Kidney (tissue), 14 donors: ENCODE results near the gene COL8A1. TPM values are rescaled to one million over a fixed set of nuclear protein-coding genes. Genes with fewer than 3 reads are reported as not detected.

Experiments used
- DNase-seq, 5 donors: peaks; one replicate each; pipeline ENCODE4 v3.0.0-alpha.2; 2013 to 2020
- FAIRE-seq: peaks from 2 replicates; lab custom pipeline; 2012; peaks lifted over from hg19 to GRCh38; lab: Jason Lieb, UNC
- H3K27ac ChIP-seq, 2 donors: one replicate each; pipeline ENCODE4 v1.7.0; 2013; ENCODE audit warnings: low read depth in 2 of 2, low read length in 2 of 2, inconsistent platforms in 1 of 2
- H3K27me3 ChIP-seq: one replicate; pipeline ENCODE4 v1.7.1; 2013; ENCODE audit warnings: low read length, inconsistent platforms; ENCODE audit not compliant: control insufficient read depth, insufficient read depth
- H3K36me3 ChIP-seq, 3 donors: one replicate each; pipeline versions ENCODE4 v1.7.0 to v1.7.1; 2013; ENCODE audit warnings: low read length in 3 of 3, control low read depth in 1 of 3, inconsistent platforms in 1 of 3; ENCODE audit not compliant: insufficient read depth in 3 of 3, control insufficient read depth in 2 of 3
- H3K4me1 ChIP-seq, 3 donors: one replicate each; pipeline versions ENCODE4 v1.7.0 to v1.7.1; 2013; ENCODE audit warnings: low read length in 3 of 3, inconsistent platforms in 1 of 3, low read depth in 1 of 3; ENCODE audit not compliant: control insufficient read depth in 2 of 3, insufficient read depth in 2 of 3
- H3K4me3 ChIP-seq, 3 donors: one replicate each; pipeline versions ENCODE4 v1.7.0 to v1.8.1; 2013; ENCODE audit warnings: low read length in 3 of 3, control low read depth in 1 of 3, inconsistent platforms in 1 of 3
- H3K9ac ChIP-seq, 3 donors: one replicate each; pipeline versions ENCODE4 v1.7.0 to v1.7.1; 2013; ENCODE audit warnings: low read length in 3 of 3, control low read depth in 1 of 3, inconsistent platforms in 1 of 3
- H3K9me3 ChIP-seq, 3 donors: one replicate each; pipeline versions ENCODE4 v1.7.0 to v1.7.1; 2013; ENCODE audit warnings: low read length in 3 of 3, control low read depth in 1 of 3, inconsistent platforms in 1 of 3; ENCODE audit not compliant: control insufficient read depth in 2 of 3, insufficient read depth in 1 of 3
- CTCF ChIP-seq: IDR thresholded peaks from 3 replicates; pipeline ENCODE4 v1.5.1; 2012; ENCODE audit warnings: mild to moderate bottlenecking, moderate library complexity, borderline replicate concordance; ENCODE audit not compliant: insufficient read depth; ENCODE audit errors: extremely low read depth
- intact Hi-C: fragments of 100-400 bp; cut with DNase I; formaldehyde crosslinking; loops from one replicate; pipeline ENCODE4 v1.11.1; 2022
- polyA plus RNA-seq: library from polyadenylated mRNA; stranded (reverse); fragments of 350-450 nt; fragmentation: Illumina TruSeq; extraction: RNeasy Lipid Tissue Mini Kit (QIAGEN cat#74804); gene quantifications from one replicate; pipeline ENCODE4 v1.2.3, GENCODE V29; 2014; ENCODE audit warnings: low read depth, low replicate concordance; ENCODE audit not compliant: insufficient read depth
- total RNA-seq: library from RNA; stranded (reverse); fragmentation: NEBNext Ultra II Directional; extraction: Animal tissue kit (Norgen Biotek cat#: 25700); gene quantifications from one replicate; pipeline ENCODE4 v1.2.1, GENCODE V29; 2021
- donor health status: control.
- donor health status: control.
- donor health status: control.
- donor health status: control.
- donor health status: control.
- donor health status: DM: yes; HTN: yes; CAD: no.
- donor health status: Normal renal cell carcinoma (clear cell type).

COL8A1 gene
- total and polyA plus RNA-seq, 2 donors from 2014 or later: 3.6 to 24.2 TPM

- no peak for TF ChIP-seq CTCF
- H3K36me3 ChIP-seq: no peaks in the 10 kb centered on the region
- DNase-seq (no peak), FAIRE-seq (no peak)
- H3K27me3 ChIP-seq: no peaks in the 10 kb centered on the region
- no peak overlapping the region for H3K4me3 ChIP-seq
- intact Hi-C loops: no loop called here
- no peaks in the 10 kb centered on the region for H3K4me1 ChIP-seq
- H3K9me3 ChIP-seq: no peaks in the 10 kb centered on the region
- no peak overlapping the region for H3K27ac ChIP-seq
- no peak overlapping the region for H3K9ac ChIP-seq
These were observed 103.2 kb downstream of the COL8A1 start for GRCh38 chr3:99741588-99741987.

DNA sequence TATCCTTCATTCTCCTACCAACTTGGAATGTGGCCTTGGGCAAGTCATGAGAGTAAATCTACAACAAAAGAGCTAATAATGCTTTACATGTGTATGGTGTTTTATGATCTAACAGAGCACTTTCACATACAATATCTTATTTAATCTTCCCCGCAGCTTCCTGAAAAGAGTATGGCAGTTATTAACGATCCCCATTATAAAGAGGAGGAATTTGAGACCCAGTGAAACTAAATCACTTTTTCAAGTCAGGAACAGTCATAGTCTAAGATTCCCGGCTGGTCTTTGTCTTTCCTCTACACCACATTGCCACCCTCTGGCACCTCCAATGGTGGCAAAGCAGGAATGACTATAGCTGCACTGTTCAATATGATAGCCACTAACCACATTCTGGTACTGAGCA is 109.5 kb downstream of the COL8A1 start:
- TF ChIP-seq CTCF: peak; percentile 17
- Histone ChIP-seq H3K4me1 (no peaks in the 10 kb centered on the region), H3K4me3 (no peak overlapping the region), H3K9me3 (no peaks in the 10 kb centered on the region), H3K36me3 (no peaks in the 10 kb centered on the region), H3K9ac (no peak overlapping the region), H3K27me3 (no peaks in the 10 kb centered on the region), H3K27ac (no peak overlapping the region)
- intact Hi-C loops: no loop called here
- peak in 2 of 5 donors; percentile 34 to 56 for DNase-seq
- no peak for FAIRE-seq

GRCh38 chr3:99751649-99752048 is 113.3 kb downstream of the COL8A1 start:
- TF ChIP-seq CTCF: no peak
- Histone ChIP-seq H3K9ac (no peak overlapping the region), H3K4me1 (no peaks in the 10 kb centered on the region), H3K36me3 (no peaks in the 10 kb centered on the region), H3K9me3 (no peaks in the 10 kb centered on the region), H3K4me3 (no peak overlapping the region), H3K27me3 (no peaks in the 10 kb centered on the region), H3K27ac (no peak overlapping the region)
- no peak for FAIRE-seq
- intact Hi-C loops: no loop called here
- no peak for DNase-seq
